HUES6 (cell line): Measurements from ENCODE around the gene TNC.

ENCODE experiments used
- H3K27ac ChIP-seq: 2 replicates; pipeline ENCODE4 v1.7.0; 2013; ENCODE audit warnings: low read depth, mild to moderate bottlenecking, low read length, inconsistent platforms
- H3K27me3 ChIP-seq: 2 replicates; pipeline ENCODE4 v1.6.1; 2013; ENCODE audit warnings: low read length; ENCODE audit not compliant: control insufficient read depth, insufficient read depth
- H3K36me3 ChIP-seq: 2 replicates; pipeline ENCODE4 v1.6.1; 2013; ENCODE audit warnings: low read length; ENCODE audit not compliant: control insufficient read depth, insufficient read depth
- H3K4me1 ChIP-seq: 2 replicates; pipeline ENCODE4 v1.6.1; 2013; ENCODE audit warnings: low read length; ENCODE audit not compliant: control insufficient read depth, insufficient read depth
- H3K4me3 ChIP-seq: 2 replicates; pipeline ENCODE4 v1.5.1; 2013; ENCODE audit warnings: low read depth, low read length
- H3K9ac ChIP-seq: one replicate; pipeline ENCODE4 v1.6.1; 2013; ENCODE audit warnings: mild to moderate bottlenecking, low read length
- H3K9me3 ChIP-seq: 2 replicates; pipeline ENCODE4 v1.6.1; 2013; ENCODE audit warnings: low read depth, low read length; ENCODE audit not compliant: control insufficient read depth, insufficient read depth

TNC gene

GRCh38 chr9:115117999-115118878, at the start of gene TNC:
TSS of gene TNC (minus strand) at chr9:115118157. CDS start at chr9:115091018, 27,139 bp downstream.
- H3K4me1 ChIP-seq = peaks cover 36% of the 10 kb centered on the region
- H3K27ac ChIP-seq = peak within 1 kb of the TSS; percentile 49; the same call in 1 of the 2 replicates
- peaks cover 10% of the 10 kb centered on the region; the same call in 1 of the 2 replicates for H3K36me3 ChIP-seq
- peaks cover 50% of the 10 kb centered on the region for H3K27me3 ChIP-seq
- peak within 1 kb of the TSS; percentile 72 for H3K9ac ChIP-seq
- no peaks in the 10 kb centered on the region for H3K9me3 ChIP-seq
- H3K4me3 ChIP-seq = peak within 1 kb of the TSS; percentile 77

GRCh38 chr9:115167175-115167574, 49.2 kb upstream of the TNC start:
- no peak overlapping the region for H3K27ac ChIP-seq

GRCh38 chr9:115165233-115165632, 47.3 kb upstream of the TNC start:
- Histone ChIP-seq H3K9ac (no peak overlapping the region), H3K4me1 (peaks cover 23% of the 10 kb centered on the region), H3K27me3 (no peaks in the 10 kb centered on the region), H3K27ac (no peak overlapping the region), H3K9me3 (peaks cover 13% of the 10 kb centered on the region; the same call in 1 of the 2 replicates), H3K36me3 (no peaks in the 10 kb centered on the region), H3K4me3 (no peak overlapping the region)

More at GRCh38 chr9:115167175-115167574, 49.2 kb upstream of the TNC start:
- Histone ChIP-seq H3K4me3 (no peak overlapping the region), H3K9me3 (peaks cover 13% of the 10 kb centered on the region; the same call in 1 of the 2 replicates), H3K4me1 (peaks cover 34% of the 10 kb centered on the region), H3K27me3 (no peaks in the 10 kb centered on the region), H3K9ac (no peak overlapping the region), H3K36me3 (no peaks in the 10 kb centered on the region)

- H3K4me1 ChIP-seq = peaks cover 16% of the 10 kb centered on the region; the same call in 1 of the 2 replicates
- no peaks in the 10 kb centered on the region for H3K36me3 ChIP-seq
- H3K9me3 ChIP-seq = peaks cover 7% of the 10 kb centered on the region; the same call in 1 of the 2 replicates
- no peak overlapping the region for H3K27ac ChIP-seq
- H3K9ac ChIP-seq = no peak overlapping the region
- no peak overlapping the region for H3K4me3 ChIP-seq
- H3K27me3 ChIP-seq = no peaks in the 10 kb centered on the region
These were observed 46.6 kb upstream of the TNC start for GRCh38 chr9:115164511-115164974.

GRCh38 chr9:115162946-115163345, 45.0 kb upstream of the TNC start:
- Histone ChIP-seq H3K9me3 (peaks cover 7% of the 10 kb centered on the region; the same call in 1 of the 2 replicates), H3K4me3 (no peak overlapping the region), H3K27ac (no peak overlapping the region), H3K9ac (no peak overlapping the region), H3K27me3 (no peaks in the 10 kb centered on the region), H3K4me1 (peaks cover 16% of the 10 kb centered on the region; the same call in 1 of the 2 replicates), H3K36me3 (no peaks in the 10 kb centered on the region)

GRCh38 chr9:115161446-115161845, 43.5 kb upstream of the TNC start:
- Histone ChIP-seq H3K27ac (no peak overlapping the region), H3K9me3 (peaks cover 7% of the 10 kb centered on the region; the same call in 1 of the 2 replicates), H3K4me1 (peaks cover 6% of the 10 kb centered on the region; the same call in 1 of the 2 replicates), H3K9ac (no peak overlapping the region), H3K27me3 (no peaks in the 10 kb centered on the region), H3K4me3 (no peak overlapping the region), H3K36me3 (no peaks in the 10 kb centered on the region)

- no peak overlapping the region for H3K9ac ChIP-seq
- peaks cover 7% of the 10 kb centered on the region for H3K9me3 ChIP-seq
- no peaks in the 10 kb centered on the region for H3K36me3 ChIP-seq
- H3K27me3 ChIP-seq = no peaks in the 10 kb centered on the region
- H3K4me3 ChIP-seq = no peak overlapping the region
- no peaks in the 10 kb centered on the region; the same call in 1 of the 2 replicates for H3K4me1 ChIP-seq
- H3K27ac ChIP-seq = no peak overlapping the region
These were observed 40.9 kb upstream of the TNC start for GRCh38 chr9:115158661-115159481.

GRCh38 chr9:115157245-115157674, 39.3 kb upstream of the TNC start:
- H3K4me1 ChIP-seq = no peaks in the 10 kb centered on the region; the same call in 1 of the 2 replicates
- H3K9ac ChIP-seq = no peak overlapping the region
- no peak overlapping the region for H3K4me3 ChIP-seq
- no peaks in the 10 kb centered on the region for H3K36me3 ChIP-seq
- H3K27ac ChIP-seq = no peak overlapping the region
- no peaks in the 10 kb centered on the region; the same call in 1 of the 2 replicates for H3K9me3 ChIP-seq
- no peaks in the 10 kb centered on the region for H3K27me3 ChIP-seq

GRCh38 chr9:115155037-115155436, 37.1 kb upstream of the TNC start:
- H3K4me3 ChIP-seq = no peak overlapping the region

GRCh38 chr9:115154617-115155016, 36.7 kb upstream of the TNC start:
- Histone ChIP-seq H3K4me1 (no peaks in the 10 kb centered on the region; the same call in 1 of the 2 replicates), H3K36me3 (no peaks in the 10 kb centered on the region), H3K9ac (no peak overlapping the region)

More at GRCh38 chr9:115155037-115155436, 37.1 kb upstream of the TNC start:
- Histone ChIP-seq H3K9me3 (no peaks in the 10 kb centered on the region; the same call in 1 of the 2 replicates), H3K4me1 (no peaks in the 10 kb centered on the region; the same call in 1 of the 2 replicates), H3K9ac (no peak overlapping the region), H3K36me3 (no peaks in the 10 kb centered on the region), H3K27ac (no peak overlapping the region), H3K27me3 (no peaks in the 10 kb centered on the region)

More at GRCh38 chr9:115154617-115155016, 36.7 kb upstream of the TNC start:
- Histone ChIP-seq H3K27me3 (no peaks in the 10 kb centered on the region), H3K4me3 (no peak overlapping the region), H3K27ac (no peak overlapping the region), H3K9me3 (no peaks in the 10 kb centered on the region; the same call in 1 of the 2 replicates)
